Stimulated activated CD8-positive, alpha-beta memory T cell treated with anti-CD3 and anti-CD28 coated beads, Interleukin-12 subunit alpha, Interleukin-12 subunit beta, amount 100 ng/mL, for 4 hours (primary cell): Measurements from ENCODE around the gene KIF6.
"Not testable (repeated sequence)": the region's sequence is repeated elsewhere in the genome, so short reads cannot be mapped to it uniquely, and the experiment has no call there.

Experiments used
- DNase-seq: peaks from one replicate; pipeline ENCODE4 v3.0.0-alpha.2; 2020; ENCODE audit warnings: low read depth

KIF6 gene

GRCh38 chr6:39496915-39497314, 228.3 kb downstream of the KIF6 start:
- no peak for DNase-seq

- no peak for DNase-seq
Observed at GRCh38 chr6:39496456-39496855, 228.8 kb downstream of the KIF6 start.

- DNase-seq: no peak
Observed at GRCh38 chr6:39495640-39496039, 229.6 kb downstream of the KIF6 start.

- no peak for DNase-seq
Observed at GRCh38 chr6:39494998-39495397, 230.2 kb downstream of the KIF6 start.

GRCh38 chr6:39493777-39494176, 231.4 kb downstream of the KIF6 start:
- DNase-seq: no peak

GRCh38 chr6:39493174-39493573, 232.0 kb downstream of the KIF6 start:
- DNase-seq: no peak

GRCh38 chr6:39490108-39490507, 235.1 kb downstream of the KIF6 start:
- DNase-seq: no peak

GRCh38 chr6:39488255-39488879, 236.8 kb downstream of the KIF6 start:
- no peak for DNase-seq

- no peak for DNase-seq
Observed at GRCh38 chr6:39484276-39484675, 240.9 kb downstream of the KIF6 start.

GRCh38 chr6:39479819-39480218, 245.4 kb downstream of the KIF6 start:
- not testable (repeated sequence) for DNase-seq

- no peak for DNase-seq
Observed at GRCh38 chr6:39476670-39477069, 248.5 kb downstream of the KIF6 start.

GRCh38 chr6:39476151-39476550, 249.1 kb downstream of the KIF6 start:
- no peak for DNase-seq

- no peak for DNase-seq
Observed at GRCh38 chr6:39471954-39472659, 253.1 kb downstream of the KIF6 start.

GRCh38 chr6:39470506-39470905, 254.7 kb downstream of the KIF6 start:
- no peak for DNase-seq

- DNase-seq: no peak
Observed at GRCh38 chr6:39468385-39468784, 256.8 kb downstream of the KIF6 start.

GRCh38 chr6:39466631-39467030, 258.6 kb downstream of the KIF6 start:
- DNase-seq: no peak

- no peak for DNase-seq
Observed at GRCh38 chr6:39465539-39465938, 259.7 kb downstream of the KIF6 start.

GRCh38 chr6:39464067-39464466, 261.1 kb downstream of the KIF6 start:
- no peak for DNase-seq

GRCh38 chr6:39453956-39454524, 271.2 kb downstream of the KIF6 start:
- DNase-seq: no peak

GRCh38 chr6:39453241-39453640, 272.0 kb downstream of the KIF6 start:
- no peak for DNase-seq

GRCh38 chr6:39452306-39453145, 272.7 kb downstream of the KIF6 start:
- no peak for DNase-seq

GRCh38 chr6:39451831-39452230, 273.4 kb downstream of the KIF6 start:
- no peak for DNase-seq

- no peak for DNase-seq
Observed at GRCh38 chr6:39449022-39449421, 276.2 kb downstream of the KIF6 start.
